Measurements from ENCODE around the gene LRRC26. TPM values are rescaled to one million over a fixed set of nuclear protein-coding genes. Genes with fewer than 3 reads are reported as not detected.

LRRC26 gene
- total RNA-seq, 6 experiments from 2014 or later = 0.17 to 0.18 TPM; not detected in 4

DNA sequence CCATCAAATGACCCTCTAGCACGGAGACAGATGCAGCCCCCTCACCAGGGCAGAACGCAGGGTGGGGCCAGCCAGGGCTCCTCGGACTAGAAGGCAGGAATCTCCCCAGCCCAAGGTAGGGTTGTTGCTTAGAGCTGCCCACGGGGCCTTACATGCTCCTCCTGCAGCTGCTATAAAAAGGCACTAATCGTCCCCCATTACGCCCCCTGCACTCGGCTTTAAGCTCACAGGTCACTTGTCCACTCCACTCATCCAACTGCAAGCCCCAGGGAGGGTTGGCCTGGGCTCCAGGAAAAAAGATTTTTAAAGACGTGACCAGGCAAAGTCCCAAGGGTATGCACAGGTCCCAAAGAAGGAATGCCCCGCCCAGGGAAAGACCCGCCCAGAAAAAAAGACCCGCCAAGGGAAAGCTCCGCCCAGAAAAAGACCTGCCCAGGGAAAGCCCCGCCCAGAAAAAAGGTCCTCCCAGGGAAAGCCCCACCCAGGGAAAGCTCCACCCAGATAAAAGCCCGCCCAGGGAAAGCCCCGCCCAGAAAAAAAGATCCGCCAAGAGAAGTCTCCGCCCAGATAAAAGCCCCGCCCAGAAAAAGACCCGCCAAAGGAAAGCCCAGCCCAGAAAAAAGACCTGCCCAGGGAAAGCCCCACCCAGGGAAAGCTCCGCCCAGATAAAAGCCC lies 19.8 kb downstream of the LRRC26 start:
- Histone ChIP-seq H3K27me3 (peaks cover 0 to 4% of the 10 kb centered on the region in 2 donors), H3K36me3 (no peaks in the 10 kb centered on the region), H3K9me3 (no peaks in the 10 kb centered on the region), H3K27ac (no peak overlapping the region), H3K4me3 (no peak overlapping the region), H3K4me1 (no peaks in the 10 kb centered on the region)
- TF ChIP-seq POLR2A (IDR thresholded peaks at IDR 0.05) = no peak
- TF ChIP-seq, protein P1, sequence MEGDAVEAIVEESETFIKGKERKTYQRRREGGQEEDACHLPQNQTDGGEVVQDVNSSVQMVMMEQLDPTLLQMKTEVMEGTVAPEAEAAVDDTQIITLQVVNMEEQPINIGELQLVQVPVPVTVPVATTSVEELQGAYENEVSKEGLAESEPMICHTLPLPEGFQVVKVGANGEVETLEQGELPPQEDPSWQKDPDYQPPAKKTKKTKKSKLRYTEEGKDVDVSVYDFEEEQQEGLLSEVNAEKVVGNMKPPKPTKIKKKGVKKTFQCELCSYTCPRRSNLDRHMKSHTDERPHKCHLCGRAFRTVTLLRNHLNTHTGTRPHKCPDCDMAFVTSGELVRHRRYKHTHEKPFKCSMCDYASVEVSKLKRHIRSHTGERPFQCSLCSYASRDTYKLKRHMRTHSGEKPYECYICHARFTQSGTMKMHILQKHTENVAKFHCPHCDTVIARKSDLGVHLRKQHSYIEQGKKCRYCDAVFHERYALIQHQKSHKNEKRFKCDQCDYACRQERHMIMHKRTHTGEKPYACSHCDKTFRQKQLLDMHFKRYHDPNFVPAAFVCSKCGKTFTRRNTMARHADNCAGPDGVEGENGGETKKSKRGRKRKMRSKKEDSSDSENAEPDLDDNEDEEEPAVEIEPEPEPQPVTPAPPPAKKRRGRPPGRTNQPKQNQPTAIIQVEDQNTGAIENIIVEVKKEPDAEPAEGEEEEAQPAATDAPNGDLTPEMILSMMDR (IDR thresholded peaks at IDR 0.05) = no peak
- WGBS (ENCODE audit: insufficient coverage, low coverage, low lambda C conversion rate, missing lambda C conversion rate) = 56% methylated on average over 16 of the region's 20 CpGs
- ATAC-seq = no peak
- intact Hi-C loops (cut with DNase I) = no loop called here
- DNase-seq = no peak

DNA sequence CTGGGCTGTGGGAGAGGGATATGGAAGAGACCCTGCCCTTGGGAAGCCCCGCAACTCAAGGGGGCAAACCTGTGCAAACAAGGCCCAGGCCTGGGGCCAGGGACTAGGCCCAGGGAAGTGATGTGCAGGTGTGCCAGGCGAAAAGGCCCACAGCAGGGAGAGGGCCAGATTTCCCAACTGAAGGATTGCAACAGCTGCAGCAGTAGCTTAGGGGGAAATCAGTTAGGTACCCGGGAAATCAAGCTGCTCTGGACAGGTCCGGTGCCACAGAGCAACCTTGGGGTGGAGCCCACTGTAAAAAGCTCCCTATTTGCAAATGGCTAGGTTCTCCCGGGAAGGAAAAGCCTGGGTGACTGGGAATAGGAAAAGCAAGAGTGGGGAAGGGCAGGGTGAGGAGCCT lies 20.5 kb downstream of the LRRC26 start:
- H3K9me3 ChIP-seq = no peaks in the 10 kb centered on the region
- ATAC-seq (no peak), DNase-seq (no peak)
- no peak overlapping the region for H3K27ac ChIP-seq
- H3K4me3 ChIP-seq = no peak overlapping the region
- TF ChIP-seq POLR2A (IDR thresholded peaks at IDR 0.05) = no peak
- TF ChIP-seq, protein P1 (IDR thresholded peaks at IDR 0.05) = no peak
- peaks cover 0 to 4% of the 10 kb centered on the region in 2 donors for H3K27me3 ChIP-seq
- intact Hi-C loops (cut with DNase I) = no loop called here
- WGBS (ENCODE audit: insufficient coverage, low coverage, low lambda C conversion rate, missing lambda C conversion rate) = 50% methylated on average over 3 of the region's 5 CpGs
- no peaks in the 10 kb centered on the region for H3K4me1 ChIP-seq
- H3K36me3 ChIP-seq = no peaks in the 10 kb centered on the region

DNA sequence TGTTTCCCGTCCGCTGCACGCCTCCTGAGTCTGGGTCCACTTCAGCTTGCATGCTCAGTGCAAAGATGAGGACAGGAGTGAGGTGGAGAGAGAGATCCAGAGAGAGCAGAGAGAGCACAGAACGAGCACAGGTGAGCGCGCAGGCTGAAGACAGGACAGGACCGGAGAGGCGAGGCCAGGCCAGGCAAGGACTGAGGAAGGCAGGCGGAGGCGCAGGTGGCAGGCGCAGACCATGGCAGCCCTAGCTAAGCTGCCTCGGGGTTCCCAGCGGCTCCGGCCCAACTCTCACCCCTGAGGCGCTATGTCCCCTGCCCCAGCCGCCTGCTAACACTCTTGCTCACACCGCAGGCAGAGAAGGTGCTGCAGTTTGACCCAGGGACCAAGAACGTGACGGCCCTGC lies 21.2 kb downstream of the LRRC26 start:
- Histone ChIP-seq H3K36me3 (no peaks in the 10 kb centered on the region), H3K9me3 (no peaks in the 10 kb centered on the region), H3K4me3 (no peak overlapping the region), H3K27me3 (peaks cover 0 to 4% of the 10 kb centered on the region in 2 donors), H3K27ac (no peak overlapping the region), H3K4me1 (no peaks in the 10 kb centered on the region)
- WGBS (ENCODE audit: insufficient coverage, low coverage, low lambda C conversion rate, missing lambda C conversion rate) = 71% methylated on average over 8 of the region's 19 CpGs
- TF ChIP-seq, protein P1 (IDR thresholded peaks at IDR 0.05) = no peak
- no peak for TF ChIP-seq POLR2A (IDR thresholded peaks at IDR 0.05)
- no peak for ATAC-seq
- intact Hi-C loops (cut with DNase I) = no loop called here
- DNase-seq = no peak

DNA sequence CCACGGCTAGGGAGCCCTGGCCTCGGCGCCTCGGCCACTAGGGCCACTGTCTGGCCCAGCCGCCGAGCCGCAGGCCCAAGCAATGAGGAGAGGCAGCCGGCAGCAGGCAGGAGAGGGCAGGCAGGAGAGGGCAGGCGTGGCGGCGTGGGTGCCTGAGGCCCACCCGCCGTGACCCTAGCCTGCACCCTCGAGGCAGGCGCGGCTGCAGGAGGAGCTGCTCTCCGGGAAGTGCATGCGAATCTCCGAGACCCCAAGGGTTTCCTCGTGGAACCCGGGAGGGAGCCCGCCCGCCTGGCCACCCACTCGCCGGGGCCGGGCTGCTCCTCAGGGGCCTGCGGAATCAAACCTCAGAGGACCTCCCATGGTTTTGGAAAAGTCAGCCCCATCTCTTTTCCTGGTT lies 21.6 kb downstream of the LRRC26 start:
- DNase-seq (no peak), ATAC-seq (no peak)
- H3K27me3 ChIP-seq = peaks cover 0 to 4% of the 10 kb centered on the region in 2 donors
- intact Hi-C loops (cut with DNase I) = no loop called here
- no peaks in the 10 kb centered on the region for H3K4me1 ChIP-seq
- no peaks in the 10 kb centered on the region for H3K9me3 ChIP-seq
- no peak for TF ChIP-seq POLR2A (IDR thresholded peaks at IDR 0.05)
- TF ChIP-seq, protein P1 (IDR thresholded peaks at IDR 0.05) = no peak
- 41% methylated on average over 6 of the region's 27 CpGs for WGBS (ENCODE audit: insufficient coverage, low coverage, low lambda C conversion rate, missing lambda C conversion rate)
- H3K36me3 ChIP-seq = no peaks in the 10 kb centered on the region
- H3K4me3 ChIP-seq = no peak overlapping the region
- no peak overlapping the region for H3K27ac ChIP-seq

Data from right lobe of liver (tissue), 6 donors.